ENCODE results near the gene PRAME.
"Not testable (repeated sequence)": the region's sequence is repeated elsewhere in the genome, so short reads cannot be mapped to it uniquely, and the experiment has no call there.

Gene PRAME

GRCh38 chr22:22520020-22520656, 38.9 kb downstream of the PRAME start, which contains the start of gene ZNF280A:
Gene ZNF280A (minus strand): TSS chr22:22520270. CDS start chr22:22515630, 4,640 bp downstream.
- DNase-seq: no peak

DNA sequence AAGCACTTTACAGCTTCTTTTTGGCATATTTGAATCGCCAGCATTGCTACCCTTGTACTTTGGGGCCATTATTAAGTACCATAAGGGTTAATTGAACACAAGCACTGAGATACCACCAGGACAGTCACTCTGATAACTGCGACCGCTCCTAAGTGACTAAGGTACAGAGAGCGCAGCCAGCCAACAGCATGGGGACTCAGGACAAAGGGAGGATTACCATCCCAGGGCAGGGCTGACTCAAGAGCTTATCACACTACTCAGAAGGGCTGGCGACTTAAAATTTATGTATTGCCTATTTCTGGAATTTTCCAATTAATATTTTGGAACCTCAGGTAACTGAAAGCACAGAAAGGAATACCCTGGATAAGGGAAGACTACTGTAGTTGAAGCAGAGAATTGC, 39.5 kb downstream of the PRAME start:
- no peak for DNase-seq

- DNase-seq: no peak
Measured at GRCh38 chr22:22516992-22517391, 42.1 kb downstream of the PRAME start.

DNA sequence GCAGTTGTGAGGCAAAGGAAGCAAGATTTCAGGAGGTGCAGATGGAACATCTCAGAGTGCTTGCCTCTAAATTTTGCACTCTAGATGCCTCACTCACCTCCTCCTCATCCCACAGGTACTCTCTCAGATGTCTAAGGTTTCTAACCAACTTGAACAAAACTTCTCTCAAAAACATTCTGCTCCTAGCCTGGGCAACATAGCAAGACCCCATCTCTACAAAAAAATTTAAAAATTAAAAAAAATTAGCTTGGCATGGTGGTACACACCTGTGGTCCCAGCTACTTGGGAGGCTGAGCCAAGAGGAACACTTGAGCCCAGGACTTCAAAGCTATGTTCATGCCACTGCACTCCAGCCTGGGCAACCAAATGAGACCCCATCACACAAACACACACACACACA, 43.2 kb downstream of the PRAME start:
- DNase-seq: no peak

- DNase-seq: not testable (repeated sequence)
Measured at GRCh38 chr22:22514431-22514830, 44.6 kb downstream of the PRAME start.

DNA sequence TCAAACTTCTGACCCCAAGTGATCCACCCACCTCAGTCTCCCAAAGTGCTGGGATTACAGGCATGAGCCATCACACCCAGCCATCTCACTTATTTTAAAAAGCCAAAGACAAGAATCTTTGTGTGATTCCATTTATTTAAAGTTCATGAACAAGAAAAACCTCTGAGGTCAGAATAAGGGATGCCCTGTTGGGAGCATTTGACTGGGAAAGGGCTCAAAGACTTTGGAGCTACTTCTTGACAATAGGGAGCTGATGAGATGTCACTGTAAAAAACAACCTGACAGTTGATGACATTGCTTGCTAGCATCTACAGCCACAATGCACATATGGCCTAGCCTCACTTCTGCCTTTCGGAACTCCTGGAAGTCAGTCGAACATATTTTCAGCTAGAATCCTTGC, 45.4 kb downstream of the PRAME start:
- no peak for DNase-seq

DNA sequence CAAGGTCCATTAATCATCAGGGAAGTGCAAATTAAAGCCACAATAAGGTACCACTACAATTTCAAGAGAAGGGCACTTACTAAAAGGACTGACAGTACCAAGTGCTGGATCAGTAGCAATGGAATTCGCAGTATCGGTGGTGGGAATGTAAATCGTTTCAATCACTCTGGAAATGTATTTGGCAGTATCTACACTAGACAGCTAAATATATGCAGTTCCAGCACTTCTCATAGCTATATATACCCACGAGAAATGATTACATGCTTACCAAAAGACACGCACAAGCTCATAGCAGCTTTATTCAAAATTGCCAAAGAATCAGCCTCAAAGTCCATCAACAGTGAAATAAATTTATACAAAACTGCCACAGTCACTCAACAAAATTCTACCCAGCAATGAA, 46.1 kb downstream of the PRAME start:
- no peak for DNase-seq

GRCh38 chr22:22510833-22511232, 48.2 kb downstream of the PRAME start:
- not testable (repeated sequence) for DNase-seq

DNA sequence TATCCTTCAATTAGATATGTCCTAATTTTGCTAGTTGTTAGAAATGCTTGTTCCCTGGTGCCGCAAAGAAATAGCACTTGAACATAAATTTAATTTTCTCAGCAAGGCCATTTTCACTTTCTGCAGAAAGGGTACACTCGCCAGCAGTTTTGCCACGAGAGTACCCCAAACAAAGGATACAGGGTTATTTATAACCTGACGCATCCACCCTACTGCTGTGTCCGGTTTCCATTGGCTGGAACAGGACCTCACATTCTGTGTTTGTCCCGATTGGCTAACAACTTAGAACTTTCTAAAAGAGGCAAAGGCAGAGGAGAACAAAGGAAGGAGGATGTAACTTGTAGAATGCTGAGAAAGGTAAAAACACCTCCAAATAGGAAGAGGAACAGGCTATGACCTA, 49.2 kb downstream of the PRAME start:
- not testable (repeated sequence) for DNase-seq

GRCh38 chr22:22508274-22509176, 50.5 kb downstream of the PRAME start, which contains the start of gene ZNF280B:
Gene ZNF280B (minus strand): TSS chr22:22508742. CDS start chr22:22489398, 19,344 bp downstream.
- DNase-seq: no peak

DNA sequence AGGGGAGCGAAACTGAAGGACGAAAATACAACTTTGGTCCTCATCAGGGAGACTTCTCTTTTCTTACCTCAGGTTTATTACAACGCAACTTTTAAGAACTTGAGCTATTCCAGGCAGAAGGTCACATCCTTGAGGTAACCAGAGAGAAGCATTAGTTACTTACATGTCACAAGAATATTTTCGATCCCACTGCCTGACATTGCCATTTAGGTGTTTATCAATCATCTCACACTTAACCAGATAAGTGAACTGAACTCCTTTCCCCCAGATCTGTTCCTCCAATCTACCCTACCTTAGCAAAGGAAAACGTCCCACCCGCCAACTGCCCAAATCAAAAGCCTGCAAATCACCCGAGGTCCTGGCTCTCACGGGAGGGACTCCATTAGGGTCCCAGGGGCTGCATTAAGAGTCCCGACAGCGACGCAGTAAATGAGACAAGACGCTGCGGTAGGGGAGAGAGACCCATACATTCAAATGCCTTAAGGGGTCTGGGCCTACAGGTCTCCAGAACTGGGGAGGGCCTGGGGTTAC, 51.3 kb downstream of the PRAME start:
- no peak for DNase-seq

DNA sequence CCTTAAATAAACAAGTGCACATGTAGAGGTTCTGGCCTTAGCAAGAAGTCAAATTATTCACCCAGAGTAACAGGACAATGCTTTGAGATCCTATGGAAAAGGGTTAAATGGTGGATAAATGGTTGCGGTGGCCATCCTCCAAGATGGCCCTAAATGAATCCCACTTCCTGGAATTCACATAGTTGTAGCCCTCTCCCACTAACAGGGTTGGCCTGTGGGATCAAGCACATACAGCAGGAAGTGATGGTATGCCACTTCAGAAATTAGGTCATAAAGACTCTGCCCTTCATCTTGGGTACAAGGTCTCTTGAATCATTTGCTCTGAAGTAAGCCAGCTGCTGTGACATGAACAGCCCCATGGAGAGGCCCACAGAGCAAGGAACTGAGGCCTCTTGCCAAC, 52.3 kb downstream of the PRAME start:
- no peak for DNase-seq

DNA sequence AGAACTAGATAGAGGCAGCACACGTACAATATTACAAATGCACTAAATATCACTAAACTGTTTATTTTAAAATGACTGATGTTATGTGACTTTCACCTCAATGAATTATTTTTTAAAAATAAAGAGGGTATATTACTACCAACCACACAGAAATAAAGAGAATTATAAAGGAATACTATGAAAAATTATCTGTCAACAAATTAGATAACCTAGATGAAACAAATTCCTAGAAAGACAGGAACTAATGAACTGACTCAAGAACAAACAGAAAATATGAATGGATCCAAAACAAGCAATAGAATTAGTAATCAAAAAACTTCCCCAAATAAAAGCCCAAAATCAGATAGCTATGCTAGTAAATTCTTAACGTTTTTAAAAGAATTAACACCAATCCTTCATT, 60.8 kb downstream of the PRAME start:
- no peak for DNase-seq

All from amniotic stem cell (primary cell).